ENCODE results near the gene CDC42BPA.
"Not testable (repeated sequence)": the region's sequence is repeated elsewhere in the genome, so short reads cannot be mapped to it uniquely, and the experiment has no call there.

CDC42BPA gene

DNA sequence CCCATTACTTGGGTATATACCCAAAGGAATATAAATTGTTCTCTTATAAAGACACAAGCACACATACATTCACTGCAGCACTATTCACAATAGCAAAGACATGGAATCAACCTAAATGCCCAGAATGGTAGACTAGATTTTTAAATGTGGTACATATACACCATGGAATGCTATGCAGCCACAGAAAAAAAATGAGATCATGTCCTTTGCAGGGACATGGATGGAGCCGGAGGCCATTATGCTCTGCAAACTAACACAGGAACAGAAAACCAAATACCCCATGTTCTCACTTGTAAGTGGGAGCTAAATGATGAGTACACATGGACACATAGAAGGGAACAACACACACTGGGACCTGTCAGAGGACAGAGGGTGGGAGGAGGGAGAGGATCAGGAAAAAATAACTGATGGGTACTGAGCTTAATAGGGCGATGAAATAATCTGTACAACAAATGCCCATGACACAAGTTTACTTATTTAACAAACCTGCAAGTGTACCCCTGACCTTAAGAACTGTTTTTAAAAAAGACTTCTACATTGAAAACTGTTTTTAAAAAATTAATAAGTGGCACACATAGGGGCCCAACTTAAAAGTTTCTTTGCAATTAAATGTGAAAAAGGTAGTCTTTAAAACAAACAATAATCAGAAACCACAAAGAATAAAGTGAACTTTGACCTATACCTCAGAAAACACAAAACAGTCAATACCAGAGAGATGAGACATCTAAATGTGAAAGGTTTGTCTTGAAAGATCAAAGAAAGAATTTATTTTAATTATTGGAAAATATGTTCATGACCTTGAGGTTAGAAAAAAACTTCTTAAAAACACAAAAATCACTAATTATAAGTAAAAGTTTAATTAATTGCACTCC is 75.2 kb downstream of the CDC42BPA start:
- peak; percentile 67 for FAIRE-seq
- TF ChIP-seq, protein P1, sequence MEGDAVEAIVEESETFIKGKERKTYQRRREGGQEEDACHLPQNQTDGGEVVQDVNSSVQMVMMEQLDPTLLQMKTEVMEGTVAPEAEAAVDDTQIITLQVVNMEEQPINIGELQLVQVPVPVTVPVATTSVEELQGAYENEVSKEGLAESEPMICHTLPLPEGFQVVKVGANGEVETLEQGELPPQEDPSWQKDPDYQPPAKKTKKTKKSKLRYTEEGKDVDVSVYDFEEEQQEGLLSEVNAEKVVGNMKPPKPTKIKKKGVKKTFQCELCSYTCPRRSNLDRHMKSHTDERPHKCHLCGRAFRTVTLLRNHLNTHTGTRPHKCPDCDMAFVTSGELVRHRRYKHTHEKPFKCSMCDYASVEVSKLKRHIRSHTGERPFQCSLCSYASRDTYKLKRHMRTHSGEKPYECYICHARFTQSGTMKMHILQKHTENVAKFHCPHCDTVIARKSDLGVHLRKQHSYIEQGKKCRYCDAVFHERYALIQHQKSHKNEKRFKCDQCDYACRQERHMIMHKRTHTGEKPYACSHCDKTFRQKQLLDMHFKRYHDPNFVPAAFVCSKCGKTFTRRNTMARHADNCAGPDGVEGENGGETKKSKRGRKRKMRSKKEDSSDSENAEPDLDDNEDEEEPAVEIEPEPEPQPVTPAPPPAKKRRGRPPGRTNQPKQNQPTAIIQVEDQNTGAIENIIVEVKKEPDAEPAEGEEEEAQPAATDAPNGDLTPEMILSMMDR (IDR thresholded peaks at IDR 0.05; ENCODE audit: insufficient read depth, missing control alignments): no peak
- no peak for DNase-seq (ENCODE audit: insufficient read length, low spot score)

DNA sequence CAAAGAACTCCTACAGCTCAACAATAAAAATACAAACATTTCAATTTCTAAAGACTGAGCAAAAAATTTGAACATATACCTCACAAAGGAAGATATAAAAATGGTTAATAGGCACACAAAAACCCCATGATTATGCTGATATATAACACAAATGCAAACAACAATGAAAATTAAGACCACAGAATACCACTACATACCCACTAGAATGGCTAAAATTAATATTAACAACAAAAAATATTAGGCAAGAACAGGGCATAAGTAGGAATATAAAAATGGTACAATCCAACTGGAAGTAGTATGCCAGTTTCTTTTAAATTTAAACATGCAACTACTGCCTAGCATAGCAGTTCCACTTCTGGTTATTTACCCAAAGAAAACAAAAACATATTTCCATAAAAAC is 77.3 kb downstream of the CDC42BPA start:
- TF ChIP-seq, protein P1 (IDR thresholded peaks at IDR 0.05; ENCODE audit: insufficient read depth, missing control alignments): no peak
- FAIRE-seq (no peak), DNase-seq (ENCODE audit: insufficient read length, low spot score) (no peak)

DNA sequence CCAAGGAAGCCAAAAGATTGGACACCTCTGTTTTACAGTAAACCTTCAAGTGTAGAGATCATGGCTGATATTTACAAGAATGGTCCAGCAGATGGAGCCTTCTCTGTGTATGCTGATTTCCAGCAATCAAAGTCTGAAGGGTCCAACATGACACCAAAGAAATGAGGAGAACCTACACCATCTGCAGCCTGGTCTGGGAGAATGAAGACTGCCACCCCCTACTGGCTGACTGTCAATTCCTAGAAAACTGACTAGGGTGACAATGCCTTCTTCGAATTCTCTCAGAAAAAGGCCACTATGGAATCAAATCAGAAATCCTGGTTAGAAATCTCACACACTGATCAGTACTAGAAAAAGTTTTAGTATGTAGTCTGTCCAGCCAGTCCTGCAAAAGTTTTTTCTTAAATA is 83.3 kb downstream of the CDC42BPA start:
- TF ChIP-seq, protein P1 (IDR thresholded peaks at IDR 0.05; ENCODE audit: insufficient read depth, missing control alignments): peak; percentile 45
- DNase-seq (ENCODE audit: insufficient read length, low spot score) (peak; percentile 21), FAIRE-seq (peak; percentile 68)

DNA sequence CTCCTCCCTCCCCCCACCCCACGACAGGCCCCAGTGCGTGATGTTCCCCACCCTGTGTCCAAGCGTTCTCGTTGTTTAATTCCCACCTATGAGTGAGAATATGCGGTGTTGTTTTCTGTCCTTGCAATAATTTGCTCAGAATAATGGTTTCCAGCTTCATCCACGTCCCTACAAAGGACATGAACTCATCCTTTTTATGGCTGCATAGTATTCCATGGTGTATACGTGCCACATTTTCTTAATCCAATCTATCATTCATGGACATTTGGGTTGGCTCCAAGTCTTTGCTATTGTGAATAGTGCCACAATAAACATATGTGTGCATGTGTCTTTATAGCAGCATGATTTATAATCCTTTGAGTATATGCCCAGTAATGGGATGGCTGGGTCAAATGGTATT is 87.2 kb downstream of the CDC42BPA start:
- not testable (repeated sequence) for DNase-seq (ENCODE audit: insufficient read length, low spot score); FAIRE-seq

DNA sequence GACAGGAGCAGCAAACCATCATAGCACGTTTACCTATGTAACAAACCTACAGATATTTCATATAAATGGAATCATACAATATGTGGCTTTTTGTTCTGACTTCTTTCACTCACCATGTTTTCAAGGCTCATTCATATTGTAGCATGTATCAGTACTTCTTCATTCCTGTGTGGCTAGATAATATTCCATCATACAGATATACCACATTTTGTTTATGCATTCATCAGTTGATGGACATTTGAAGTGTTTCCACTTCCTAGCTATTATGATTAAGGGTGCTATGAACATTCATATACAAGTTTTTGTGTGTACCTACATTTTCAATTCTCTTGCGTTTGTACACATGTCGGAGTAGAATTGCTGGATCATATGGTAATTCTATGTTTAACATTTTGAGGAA is 90.1 kb downstream of the CDC42BPA start:
- TF ChIP-seq, protein P1 (IDR thresholded peaks at IDR 0.05; ENCODE audit: insufficient read depth, missing control alignments): no peak
- peak; percentile 90 for FAIRE-seq
- DNase-seq (ENCODE audit: insufficient read length, low spot score): no peak

DNA sequence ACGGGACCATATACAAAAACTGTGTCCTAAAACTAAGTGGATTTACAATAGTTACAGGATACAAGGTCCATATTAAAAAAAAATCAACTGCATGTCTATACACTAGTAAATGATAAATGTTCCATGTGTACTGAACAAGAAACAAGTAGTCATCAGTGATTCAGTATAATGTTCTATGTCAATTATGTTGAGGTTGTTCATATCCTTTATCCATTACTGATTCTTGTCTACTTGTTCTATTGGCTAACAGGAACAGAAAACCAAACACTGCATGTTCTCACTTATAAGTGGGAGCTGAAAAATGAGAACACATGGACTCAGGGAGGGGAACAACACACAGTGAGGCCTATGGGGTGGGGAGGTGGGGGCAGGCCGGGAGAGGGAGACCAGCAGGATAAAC is 90.5 kb downstream of the CDC42BPA start:
- FAIRE-seq (peak; percentile 71), DNase-seq (ENCODE audit: insufficient read length, low spot score) (no peak)
- TF ChIP-seq, protein P1 (IDR thresholded peaks at IDR 0.05; ENCODE audit: insufficient read depth, missing control alignments): no peak

DNA sequence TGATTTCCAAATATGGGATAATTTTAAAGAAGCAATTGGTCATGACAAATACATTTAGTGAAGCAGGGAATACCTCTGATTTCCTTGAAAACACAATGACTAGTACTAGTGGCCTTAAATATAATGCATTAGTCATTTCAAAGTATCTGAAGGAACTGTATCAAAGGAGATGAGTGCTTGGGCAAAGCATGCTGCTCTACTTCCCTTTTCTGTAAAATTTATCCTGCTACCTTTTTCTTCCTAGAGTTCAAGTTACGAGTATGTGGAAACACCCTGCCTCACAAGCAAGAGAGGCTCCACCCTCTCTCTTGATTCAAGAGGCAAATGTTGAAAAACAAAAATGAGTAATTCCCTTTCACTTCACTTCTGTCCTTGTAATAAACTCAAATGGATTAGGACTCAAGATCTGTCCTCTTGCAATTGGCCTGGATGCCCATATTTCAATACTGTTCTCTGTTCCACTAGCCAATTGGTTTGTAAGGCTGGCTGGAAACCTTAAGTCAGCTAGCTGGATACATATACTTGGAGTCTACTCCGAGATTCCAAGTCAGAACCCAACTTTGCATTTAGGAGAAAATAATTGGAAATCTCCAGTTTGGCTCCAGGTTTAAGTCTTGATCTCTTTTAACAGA is 92.5 kb downstream of the CDC42BPA start:
- TF ChIP-seq, protein P1 (IDR thresholded peaks at IDR 0.05; ENCODE audit: insufficient read depth, missing control alignments): no peak
- DNase-seq (ENCODE audit: insufficient read length, low spot score): no peak
- peak; percentile 55 for FAIRE-seq
